Lower leg skin (tissue), 4 donors: ENCODE data around the gene DLX3. TPM values are rescaled to one million over a fixed set of nuclear protein-coding genes. Genes with fewer than 3 reads are reported as not detected.

ENCODE experiments used
- DNase-seq, 2 donors: peaks; one replicate each; pipeline ENCODE4 v3.0.0-alpha.2; 2019; ENCODE audit warnings: low spot score in 2 of 2
- H3K4me3 ChIP-seq: fragments of 200-600 bp; sonication (generic); 2 replicates; pipeline ENCODE4 v1.5.1; 2017; ENCODE audit warnings: mild to moderate bottlenecking, low read depth; ENCODE audit not compliant: poor library complexity, severe bottlenecking
- POLR2A ChIP-seq, 2 donors: fragments of 450-650 bp; IDR thresholded peaks; one replicate each; pipeline ENCODE4 v1.6.1; 2016 to 2017; ENCODE audit warnings: antibody characterized with exemption in 2 of 2, mild to moderate bottlenecking in 1 of 2, moderate library complexity in 1 of 2
- WGBS, 2 donors: methylation state at CpG; one replicate each; pipeline ENCODE4 v1.1.5; 2018; 5-methylcytosine and 5-hydroxymethylcytosine counted together
- intact Hi-C: fragments of 100-400 bp; cut with DNase I; formaldehyde crosslinking; loops from one replicate; pipeline ENCODE4 v1.15.0; 2023; ENCODE audit warnings: low total_unique reads
- total RNA-seq, 4 donors: library from RNA; depleted of rRNA; stranded (reverse); fragments of >200 nt; gene quantifications; one replicate each; pipeline ENCODE4 v1.1.0, GENCODE V29; 2016
- TF ChIP-seq, protein P1 (sequence below), 3 donors: fragments of 450-650 bp; IDR thresholded peaks; one replicate each; pipeline ENCODE4 v1.5.1; 2016; ENCODE audit warnings: antibody characterized with exemption in 3 of 3, mild to moderate bottlenecking in 3 of 3, moderate library complexity in 2 of 3

Gene DLX3
- total RNA-seq, 4 donors from 2014 or later = 28.8 to 36.5 (median 29.9) TPM

DNA sequence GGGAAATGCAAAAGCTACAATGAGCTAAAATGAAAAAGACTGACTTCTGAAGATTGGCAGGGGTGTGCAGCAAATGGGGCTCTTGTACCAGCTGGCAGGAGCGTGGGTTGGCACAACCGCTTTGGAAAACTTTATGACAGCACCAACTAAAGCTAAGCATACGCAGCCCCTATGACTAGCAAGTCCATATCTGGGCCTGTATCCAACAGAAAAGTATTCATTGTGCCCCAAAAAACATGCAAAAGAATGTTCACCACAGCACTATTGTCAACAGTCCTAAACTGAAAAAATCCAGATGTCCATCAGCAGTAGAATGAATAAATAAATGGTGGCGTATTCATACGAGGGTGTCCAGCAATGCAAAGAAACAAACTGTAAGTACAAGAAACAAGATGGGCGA is 38.3 kb upstream of the DLX3 start:
- WGBS, 2 donors = 39 to 44% methylated on average over 6 of the region's 6 CpGs
- intact Hi-C loops = no loop called here
- TF ChIP-seq POLR2A (IDR thresholded peaks at IDR 0.05) = no peak
- TF ChIP-seq, protein P1, sequence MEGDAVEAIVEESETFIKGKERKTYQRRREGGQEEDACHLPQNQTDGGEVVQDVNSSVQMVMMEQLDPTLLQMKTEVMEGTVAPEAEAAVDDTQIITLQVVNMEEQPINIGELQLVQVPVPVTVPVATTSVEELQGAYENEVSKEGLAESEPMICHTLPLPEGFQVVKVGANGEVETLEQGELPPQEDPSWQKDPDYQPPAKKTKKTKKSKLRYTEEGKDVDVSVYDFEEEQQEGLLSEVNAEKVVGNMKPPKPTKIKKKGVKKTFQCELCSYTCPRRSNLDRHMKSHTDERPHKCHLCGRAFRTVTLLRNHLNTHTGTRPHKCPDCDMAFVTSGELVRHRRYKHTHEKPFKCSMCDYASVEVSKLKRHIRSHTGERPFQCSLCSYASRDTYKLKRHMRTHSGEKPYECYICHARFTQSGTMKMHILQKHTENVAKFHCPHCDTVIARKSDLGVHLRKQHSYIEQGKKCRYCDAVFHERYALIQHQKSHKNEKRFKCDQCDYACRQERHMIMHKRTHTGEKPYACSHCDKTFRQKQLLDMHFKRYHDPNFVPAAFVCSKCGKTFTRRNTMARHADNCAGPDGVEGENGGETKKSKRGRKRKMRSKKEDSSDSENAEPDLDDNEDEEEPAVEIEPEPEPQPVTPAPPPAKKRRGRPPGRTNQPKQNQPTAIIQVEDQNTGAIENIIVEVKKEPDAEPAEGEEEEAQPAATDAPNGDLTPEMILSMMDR (IDR thresholded peaks at IDR 0.05) = no peak
- H3K4me3 ChIP-seq = no peak overlapping the region
- peak; percentile 12 to 76 for DNase-seq

DNA sequence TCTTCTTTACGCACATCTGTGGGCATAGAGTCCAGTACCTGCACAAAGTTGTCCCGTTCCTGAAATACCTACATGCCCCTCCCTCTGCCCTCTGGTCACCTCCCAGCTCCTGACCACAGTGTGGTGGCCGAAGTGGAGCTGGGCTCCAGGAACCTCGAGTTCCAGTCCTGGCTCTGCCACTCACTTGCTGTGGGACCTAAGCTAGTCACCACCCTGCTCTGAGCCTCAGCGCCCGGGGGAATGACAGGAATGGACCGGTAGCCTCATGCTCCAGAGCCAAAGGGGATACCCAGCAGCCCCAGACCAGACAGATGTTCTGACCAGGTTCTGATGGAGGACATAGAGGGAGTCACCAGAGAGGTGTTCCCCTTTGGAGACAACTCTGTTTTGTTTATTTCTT is 34.2 kb upstream of the DLX3 start:
- intact Hi-C loops = no loop called here

GRCh38 chr17:50028736-50029120 is 33.7 kb upstream of the DLX3 start:
- 77% methylated on average over 6 of the region's 6 CpGs for WGBS, 2 donors
- H3K4me3 ChIP-seq = no peak overlapping the region
- intact Hi-C loops = no loop called here
- DNase-seq = peak; percentile 12 to 83
- TF ChIP-seq, protein P1 (IDR thresholded peaks at IDR 0.05) = no peak
- TF ChIP-seq POLR2A (IDR thresholded peaks at IDR 0.05) = no peak

More for the DNA sequence above, 34.2 kb upstream of the DLX3 start:
- no peak for TF ChIP-seq POLR2A (IDR thresholded peaks at IDR 0.05)
- H3K4me3 ChIP-seq = no peak overlapping the region
- DNase-seq = peak; percentile 11 to 82
- 84 to 89% methylated on average over 7 of the region's 7 CpGs for WGBS, 2 donors

DNA sequence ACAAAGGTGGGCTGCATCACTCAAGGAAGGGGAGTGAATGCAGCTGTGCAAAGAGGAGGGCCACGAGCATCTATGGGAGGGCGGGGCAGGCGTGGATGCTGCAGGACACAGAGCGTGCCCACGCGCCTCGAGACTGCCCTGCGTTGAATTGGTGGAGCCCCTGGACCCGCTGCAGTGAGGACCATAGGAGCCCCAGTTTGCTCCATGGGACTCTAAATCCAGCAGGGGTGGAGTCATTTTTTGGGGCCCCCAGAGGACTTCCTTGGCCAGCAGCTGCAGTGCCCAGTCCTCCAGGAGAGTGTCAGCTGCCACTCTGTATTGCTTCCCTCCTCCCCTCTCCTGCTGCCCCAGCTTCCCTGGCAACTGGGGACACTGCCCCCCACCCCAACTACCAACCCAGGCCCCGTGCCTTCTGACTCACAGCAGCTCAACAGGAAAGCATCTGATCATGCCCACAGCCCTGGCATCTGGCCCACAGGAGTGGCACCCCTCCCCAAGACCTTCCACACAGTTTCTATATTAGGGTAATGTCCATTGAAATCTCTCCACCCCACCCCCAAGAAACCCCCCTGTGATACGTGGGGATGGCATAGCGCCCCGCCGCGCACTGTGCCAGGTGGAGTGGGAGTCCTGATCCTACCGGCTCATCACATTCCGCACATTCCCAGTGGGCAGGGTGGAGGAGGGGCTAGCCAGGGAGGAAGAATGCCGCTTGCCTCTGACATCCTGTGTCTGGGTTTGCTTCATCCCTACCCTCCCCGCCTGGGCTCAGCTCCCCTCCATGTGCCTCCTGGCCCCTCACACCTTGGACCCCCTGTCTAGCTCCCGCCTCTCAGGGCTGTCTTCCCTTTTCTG is 33.1 kb upstream of the DLX3 start:
- peak; percentile 55 to 89 for DNase-seq
- intact Hi-C loops = loop anchor here (2.0 kb wide), 1 partner anchor 61 kb away; no protein-coding TSS in a partner anchor
- TF ChIP-seq POLR2A (IDR thresholded peaks at IDR 0.05) = no peak
- TF ChIP-seq, protein P1 (IDR thresholded peaks at IDR 0.05) = no peak
- no peak overlapping the region for H3K4me3 ChIP-seq
- WGBS, 2 donors = 26 to 40% methylated on average over 20 of the region's 20 CpGs

GRCh38 chr17:50027172-50027880 is 32.3 kb upstream of the DLX3 start:
- no peak for TF ChIP-seq POLR2A (IDR thresholded peaks at IDR 0.05)
- TF ChIP-seq, protein P1 (IDR thresholded peaks at IDR 0.05) = peak in 1 of 3 donors; percentile 3
- DNase-seq = peak; percentile 64 to 92

GRCh38 chr17:50026837-50027171 is 31.8 kb upstream of the DLX3 start:
- WGBS, 2 donors = 0% methylated on average over 6 of the region's 6 CpGs
- no peak for TF ChIP-seq POLR2A (IDR thresholded peaks at IDR 0.05)
- TF ChIP-seq, protein P1 (IDR thresholded peaks at IDR 0.05) = peak in 1 of 3 donors; percentile 84

More at GRCh38 chr17:50027172-50027880, 32.3 kb upstream of the DLX3 start:
- intact Hi-C loops = loop anchor here (2.0 kb wide), 1 partner anchor 61 kb away; no protein-coding TSS in a partner anchor
- WGBS, 2 donors = 3 to 5% methylated on average over 25 to 26 of the region's 27 CpGs
- H3K4me3 ChIP-seq = no peak overlapping the region

More at GRCh38 chr17:50026837-50027171, 31.8 kb upstream of the DLX3 start:
- DNase-seq = peak; percentile 81 to 98
- intact Hi-C loops = loop anchor here (2.0 kb wide), 1 partner anchor 62 kb away; no protein-coding TSS in a partner anchor
- H3K4me3 ChIP-seq = no peak overlapping the region
